ENCODE data around the gene SLC4A3. TPM values are rescaled to one million over a fixed set of nuclear protein-coding genes. Genes with fewer than 3 reads are reported as not detected.
"Not testable (repeated sequence)": the region's sequence is repeated elsewhere in the genome, so short reads cannot be mapped to it uniquely, and the experiment has no call there.

SLC4A3 gene
- total RNA-seq, 1 experiment from 2014 or later, result 8.7 TPM

DNA sequence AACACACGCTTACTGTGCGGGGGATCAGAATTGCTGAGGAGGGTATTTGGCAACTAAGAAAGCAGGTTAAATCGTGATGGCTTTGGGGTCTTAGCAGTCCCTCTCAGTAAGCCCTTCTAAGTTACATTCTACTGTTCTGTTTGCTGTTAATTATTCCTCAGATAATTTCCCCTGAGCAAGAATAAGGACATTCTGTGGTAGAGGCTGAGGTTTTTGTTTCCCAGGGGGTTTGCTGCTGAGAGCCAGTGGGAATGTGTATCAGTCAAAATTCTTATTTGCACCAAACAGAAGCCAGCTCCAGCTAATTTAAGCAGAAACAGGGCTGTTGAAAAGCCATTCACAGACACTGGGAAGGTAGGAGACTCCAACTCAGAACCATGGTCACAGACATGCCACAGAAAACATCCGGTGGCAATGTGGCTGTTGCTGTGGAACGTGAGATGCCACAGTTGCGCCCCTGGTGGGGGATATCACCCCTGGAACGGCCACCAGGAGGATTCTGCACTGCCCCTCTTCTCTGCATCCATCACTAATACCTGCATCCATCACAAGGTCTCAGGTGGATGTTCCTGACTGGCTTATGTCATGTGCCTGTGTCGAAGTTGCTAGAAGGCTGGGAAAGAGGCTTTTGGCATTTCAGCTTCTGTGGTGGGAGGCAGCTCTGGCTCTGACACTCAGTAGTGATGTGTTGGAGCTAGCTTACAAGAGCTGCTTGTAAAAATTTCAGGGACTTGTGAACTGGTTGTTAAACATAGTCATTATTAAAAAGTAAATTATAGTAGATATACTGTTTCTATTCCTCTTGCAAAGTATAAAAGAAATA lies 23.2 kb downstream of the SLC4A3 start (continued):
- TF ChIP-seq, protein P1, sequence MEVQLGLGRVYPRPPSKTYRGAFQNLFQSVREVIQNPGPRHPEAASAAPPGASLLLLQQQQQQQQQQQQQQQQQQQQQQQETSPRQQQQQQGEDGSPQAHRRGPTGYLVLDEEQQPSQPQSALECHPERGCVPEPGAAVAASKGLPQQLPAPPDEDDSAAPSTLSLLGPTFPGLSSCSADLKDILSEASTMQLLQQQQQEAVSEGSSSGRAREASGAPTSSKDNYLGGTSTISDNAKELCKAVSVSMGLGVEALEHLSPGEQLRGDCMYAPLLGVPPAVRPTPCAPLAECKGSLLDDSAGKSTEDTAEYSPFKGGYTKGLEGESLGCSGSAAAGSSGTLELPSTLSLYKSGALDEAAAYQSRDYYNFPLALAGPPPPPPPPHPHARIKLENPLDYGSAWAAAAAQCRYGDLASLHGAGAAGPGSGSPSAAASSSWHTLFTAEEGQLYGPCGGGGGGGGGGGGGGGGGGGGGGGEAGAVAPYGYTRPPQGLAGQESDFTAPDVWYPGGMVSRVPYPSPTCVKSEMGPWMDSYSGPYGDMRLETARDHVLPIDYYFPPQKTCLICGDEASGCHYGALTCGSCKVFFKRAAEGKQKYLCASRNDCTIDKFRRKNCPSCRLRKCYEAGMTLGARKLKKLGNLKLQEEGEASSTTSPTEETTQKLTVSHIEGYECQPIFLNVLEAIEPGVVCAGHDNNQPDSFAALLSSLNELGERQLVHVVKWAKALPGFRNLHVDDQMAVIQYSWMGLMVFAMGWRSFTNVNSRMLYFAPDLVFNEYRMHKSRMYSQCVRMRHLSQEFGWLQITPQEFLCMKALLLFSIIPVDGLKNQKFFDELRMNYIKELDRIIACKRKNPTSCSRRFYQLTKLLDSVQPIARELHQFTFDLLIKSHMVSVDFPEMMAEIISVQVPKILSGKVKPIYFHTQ (CRISPR knock-in tag; IDR thresholded peaks at IDR 0.05), result no peak
- no peak for TF ChIP-seq ZNF423 (CRISPR knock-in tag; IDR thresholded peaks at IDR 0.05)

DNA sequence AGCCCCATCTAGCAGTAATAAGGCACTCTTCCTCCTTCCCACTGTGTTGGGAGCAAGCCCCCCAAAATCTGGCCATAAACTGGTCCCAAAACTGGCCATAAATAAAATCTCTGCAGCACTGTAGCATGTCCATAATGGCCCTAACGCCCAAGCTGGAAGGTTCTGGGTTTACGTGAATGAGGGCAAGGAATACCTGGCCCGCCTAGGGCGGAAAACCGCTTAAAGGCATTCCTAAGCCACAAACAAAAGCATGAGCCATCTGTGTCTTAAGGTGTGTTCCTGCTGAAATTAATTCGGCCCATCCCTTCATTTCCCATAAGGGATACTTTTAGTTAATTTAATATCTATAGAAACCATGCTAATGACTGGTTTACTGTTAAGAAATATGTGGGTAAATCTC lies 24.2 kb downstream of the SLC4A3 start:
- H3K27ac Mint-ChIP-seq; POLR2A ChIA-PET; ATAC-seq; H3K9me3 Mint-ChIP-seq; H3K4me3 Mint-ChIP-seq; DNase-seq (ENCODE audit: low spot score); H3K27me3 Mint-ChIP-seq (ENCODE audit: low read depth); H3K4me1 Mint-ChIP-seq; H3K36me3 Mint-ChIP-seq: not testable (repeated sequence)
- CTCF ChIA-PET, result interaction anchor here (1.2 to 3.2 kb wide), 2 partner anchors 9 to 38 kb away, joined by 6 to 17 read pairs; no protein-coding TSS in a partner anchor

DNA sequence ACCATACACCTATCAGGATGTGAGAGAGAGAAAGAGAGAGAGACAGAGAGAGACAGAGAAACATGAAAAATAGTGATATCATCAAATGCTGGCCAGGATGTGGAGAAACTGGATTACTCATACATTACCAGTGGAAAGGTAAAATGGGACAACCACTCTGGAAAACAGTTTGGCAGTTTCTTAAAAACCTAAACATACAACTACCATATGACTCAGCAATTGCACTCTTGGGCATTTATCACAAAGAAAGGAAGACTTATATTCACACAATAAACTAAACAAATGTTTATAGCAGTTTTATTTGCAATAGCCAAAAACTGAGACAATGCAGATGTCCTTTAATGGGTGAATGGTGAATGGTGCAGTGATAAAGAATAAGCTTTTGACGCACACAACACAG lies 29.1 kb downstream of the SLC4A3 start:
- ATAC-seq, result no peak
- TF ChIP-seq FOXK1 (CRISPR knock-in tag; IDR thresholded peaks at IDR 0.05), result no peak
- TF ChIP-seq, protein P2, sequence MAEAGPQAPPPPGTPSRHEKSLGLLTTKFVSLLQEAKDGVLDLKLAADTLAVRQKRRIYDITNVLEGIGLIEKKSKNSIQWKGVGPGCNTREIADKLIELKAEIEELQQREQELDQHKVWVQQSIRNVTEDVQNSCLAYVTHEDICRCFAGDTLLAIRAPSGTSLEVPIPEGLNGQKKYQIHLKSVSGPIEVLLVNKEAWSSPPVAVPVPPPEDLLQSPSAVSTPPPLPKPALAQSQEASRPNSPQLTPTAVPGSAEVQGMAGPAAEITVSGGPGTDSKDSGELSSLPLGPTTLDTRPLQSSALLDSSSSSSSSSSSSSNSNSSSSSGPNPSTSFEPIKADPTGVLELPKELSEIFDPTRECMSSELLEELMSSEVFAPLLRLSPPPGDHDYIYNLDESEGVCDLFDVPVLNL (CRISPR knock-in tag; IDR thresholded peaks at IDR 0.05; ENCODE audit: borderline replicate concordance, low read depth), result no peak
- TF ChIP-seq JUN (CRISPR knock-in tag; IDR thresholded peaks at IDR 0.05), result no peak
- TF ChIP-seq ZNF138 (CRISPR knock-in tag; conservative IDR thresholded peaks at IDR 0.05), result no peak
- TF ChIP-seq, protein P3, sequence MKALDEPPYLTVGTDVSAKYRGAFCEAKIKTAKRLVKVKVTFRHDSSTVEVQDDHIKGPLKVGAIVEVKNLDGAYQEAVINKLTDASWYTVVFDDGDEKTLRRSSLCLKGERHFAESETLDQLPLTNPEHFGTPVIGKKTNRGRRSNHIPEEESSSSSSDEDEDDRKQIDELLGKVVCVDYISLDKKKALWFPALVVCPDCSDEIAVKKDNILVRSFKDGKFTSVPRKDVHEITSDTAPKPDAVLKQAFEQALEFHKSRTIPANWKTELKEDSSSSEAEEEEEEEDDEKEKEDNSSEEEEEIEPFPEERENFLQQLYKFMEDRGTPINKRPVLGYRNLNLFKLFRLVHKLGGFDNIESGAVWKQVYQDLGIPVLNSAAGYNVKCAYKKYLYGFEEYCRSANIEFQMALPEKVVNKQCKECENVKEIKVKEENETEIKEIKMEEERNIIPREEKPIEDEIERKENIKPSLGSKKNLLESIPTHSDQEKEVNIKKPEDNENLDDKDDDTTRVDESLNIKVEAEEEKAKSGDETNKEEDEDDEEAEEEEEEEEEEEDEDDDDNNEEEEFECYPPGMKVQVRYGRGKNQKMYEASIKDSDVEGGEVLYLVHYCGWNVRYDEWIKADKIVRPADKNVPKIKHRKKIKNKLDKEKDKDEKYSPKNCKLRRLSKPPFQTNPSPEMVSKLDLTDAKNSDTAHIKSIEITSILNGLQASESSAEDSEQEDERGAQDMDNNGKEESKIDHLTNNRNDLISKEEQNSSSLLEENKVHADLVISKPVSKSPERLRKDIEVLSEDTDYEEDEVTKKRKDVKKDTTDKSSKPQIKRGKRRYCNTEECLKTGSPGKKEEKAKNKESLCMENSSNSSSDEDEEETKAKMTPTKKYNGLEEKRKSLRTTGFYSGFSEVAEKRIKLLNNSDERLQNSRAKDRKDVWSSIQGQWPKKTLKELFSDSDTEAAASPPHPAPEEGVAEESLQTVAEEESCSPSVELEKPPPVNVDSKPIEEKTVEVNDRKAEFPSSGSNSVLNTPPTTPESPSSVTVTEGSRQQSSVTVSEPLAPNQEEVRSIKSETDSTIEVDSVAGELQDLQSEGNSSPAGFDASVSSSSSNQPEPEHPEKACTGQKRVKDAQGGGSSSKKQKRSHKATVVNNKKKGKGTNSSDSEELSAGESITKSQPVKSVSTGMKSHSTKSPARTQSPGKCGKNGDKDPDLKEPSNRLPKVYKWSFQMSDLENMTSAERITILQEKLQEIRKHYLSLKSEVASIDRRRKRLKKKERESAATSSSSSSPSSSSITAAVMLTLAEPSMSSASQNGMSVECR (CRISPR knock-in tag; IDR thresholded peaks at IDR 0.05; ENCODE audit: borderline replicate concordance), result no peak
- TF ChIP-seq TP53 (CRISPR knock-in tag; IDR thresholded peaks at IDR 0.05), result no peak
- TF ChIP-seq, protein P4, sequence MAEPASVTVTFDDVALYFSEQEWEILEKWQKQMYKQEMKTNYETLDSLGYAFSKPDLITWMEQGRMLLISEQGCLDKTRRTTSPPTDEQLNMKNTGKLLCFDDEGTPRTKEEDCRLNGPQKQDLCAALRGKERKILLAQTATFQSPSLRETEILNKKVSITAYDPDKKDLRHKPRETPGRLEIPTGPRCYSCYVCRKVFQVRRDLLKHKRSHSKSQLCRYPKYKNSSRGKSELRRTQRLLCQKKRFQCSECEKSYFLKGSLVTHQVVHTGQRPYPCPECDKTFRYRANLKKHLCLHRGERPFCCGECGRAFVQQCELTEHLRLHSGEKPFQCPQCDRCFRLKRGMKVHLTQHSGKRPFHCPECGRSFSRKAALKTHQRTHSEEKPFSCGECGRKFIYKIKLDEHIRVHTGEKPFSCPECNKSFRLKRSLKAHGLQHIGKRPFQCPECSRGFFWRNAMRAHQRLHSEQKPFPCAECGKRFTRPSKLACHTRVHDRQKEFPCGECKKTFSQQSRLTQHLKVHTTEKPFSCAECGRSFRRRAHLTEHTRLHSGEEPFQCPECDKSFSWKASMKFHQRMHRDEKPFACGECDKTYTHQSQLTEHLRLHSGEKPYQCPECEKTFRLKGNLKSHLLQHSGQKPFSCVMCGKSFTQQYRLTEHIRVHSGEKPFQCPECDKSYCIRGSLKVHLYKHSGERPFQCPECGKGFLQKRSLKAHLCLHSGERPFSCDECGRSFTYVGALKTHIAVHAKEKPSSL (CRISPR knock-in tag; conservative IDR thresholded peaks at IDR 0.05), result no peak
- TF ChIP-seq, protein P5, sequence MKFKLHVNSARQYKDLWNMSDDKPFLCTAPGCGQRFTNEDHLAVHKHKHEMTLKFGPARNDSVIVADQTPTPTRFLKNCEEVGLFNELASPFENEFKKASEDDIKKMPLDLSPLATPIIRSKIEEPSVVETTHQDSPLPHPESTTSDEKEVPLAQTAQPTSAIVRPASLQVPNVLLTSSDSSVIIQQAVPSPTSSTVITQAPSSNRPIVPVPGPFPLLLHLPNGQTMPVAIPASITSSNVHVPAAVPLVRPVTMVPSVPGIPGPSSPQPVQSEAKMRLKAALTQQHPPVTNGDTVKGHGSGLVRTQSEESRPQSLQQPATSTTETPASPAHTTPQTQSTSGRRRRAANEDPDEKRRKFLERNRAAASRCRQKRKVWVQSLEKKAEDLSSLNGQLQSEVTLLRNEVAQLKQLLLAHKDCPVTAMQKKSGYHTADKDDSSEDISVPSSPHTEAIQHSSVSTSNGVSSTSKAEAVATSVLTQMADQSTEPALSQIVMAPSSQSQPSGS (CRISPR knock-in tag; IDR thresholded peaks at IDR 0.05; ENCODE audit: borderline replicate concordance, low read depth), result no peak
- ChIA-PET POLR2A (no interaction called here), CTCF (interaction anchor here (1.0 kb wide), 1 partner anchor 14 kb away, joined by 5 read pairs; no protein-coding TSS in a partner anchor)
- Mint-ChIP-seq H3K27ac (no peak overlapping the region), H3K4me3 (no peak overlapping the region), H3K36me3 (peaks cover 14% of the 10 kb centered on the region), H3K4me1 (no peaks in the 10 kb centered on the region), H3K9me3 (peaks cover 29% of the 10 kb centered on the region), H3K27me3 (ENCODE audit: low read depth) (peaks cover 24% of the 10 kb centered on the region)
- DNase-seq (ENCODE audit: low spot score), result no peak
